Stimulated activated naive B cell treated with anti-CD40 and anti-IgM and Interleukin-4, amounts not matched to agents 10 μg/mL and 1 μg/mL and 100 μg/mL, for 72 hours (primary cell): ENCODE data around the gene RBP3.

Source experiments
- ATAC-seq, 2 donors: fragments of 150-1000 bp; cut with Tn5 transposase; replicated peaks; 2 replicates each; pipeline ENCODE4 v1.10.0; 2021; ENCODE audit warnings: moderate library complexity in 1 of 2
- DNase-seq: peaks from one replicate; pipeline ENCODE4 v3.0.0; 2021
- H3K27ac Mint-ChIP-seq: one replicate; pipeline ENCODE4 v1.8.0; 2022; ENCODE audit warnings: mild to moderate bottlenecking, mixed read lengths
- H3K27me3 Mint-ChIP-seq, 2 donors: one replicate each; pipeline ENCODE4 v1.8.0; 2022; ENCODE audit warnings: mixed read lengths in 2 of 2
- H3K36me3 Mint-ChIP-seq, 2 donors: one replicate each; pipeline ENCODE4 v1.8.0; 2022; ENCODE audit warnings: mixed read lengths in 2 of 2, mild to moderate bottlenecking in 1 of 2
- H3K4me1 Mint-ChIP-seq, 2 donors: one replicate each; pipeline ENCODE4 v1.8.0; 2022; ENCODE audit warnings: mixed read lengths in 2 of 2, mild to moderate bottlenecking in 1 of 2
- H3K4me3 Mint-ChIP-seq, 2 donors: one replicate each; pipeline ENCODE4 v1.8.0; 2022; ENCODE audit warnings: mild to moderate bottlenecking in 2 of 2, mixed read lengths in 2 of 2, moderate library complexity in 1 of 2
- H3K9me3 Mint-ChIP-seq, 2 donors: one replicate each; pipeline ENCODE4 v1.8.0; 2022; ENCODE audit warnings: mixed read lengths in 2 of 2, mild to moderate bottlenecking in 1 of 2

The RBP3 gene

DNA sequence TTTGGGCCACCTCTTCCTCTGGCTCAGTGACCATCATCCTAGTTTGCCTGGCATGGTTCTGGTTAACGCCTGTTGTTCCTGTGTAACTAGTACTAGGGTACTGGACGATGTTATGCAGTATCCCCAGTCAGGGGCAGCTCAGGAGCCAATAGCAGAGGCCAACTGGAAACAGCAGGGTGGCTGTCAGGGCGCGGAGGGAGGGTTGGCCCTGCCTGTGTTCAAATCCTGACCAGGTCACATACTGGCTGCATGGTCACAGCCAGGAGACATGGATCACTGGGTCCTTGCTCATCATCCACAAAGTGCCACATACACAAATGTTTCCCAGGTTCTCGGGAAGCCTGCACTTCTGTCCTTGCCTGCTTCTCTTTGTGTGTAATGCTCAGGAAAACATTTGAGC, 12.3 kb upstream of the RBP3 start:
- ATAC-seq: no peak
- Mint-ChIP-seq H3K27me3 (peaks cover 33 to 35% of the 10 kb centered on the region in 2 donors), H3K9me3 (no peaks in the 10 kb centered on the region), H3K27ac (no peak overlapping the region), H3K4me3 (no peak overlapping the region), H3K36me3 (no peaks in the 10 kb centered on the region), H3K4me1 (peaks cover 8% of the 10 kb centered on the region in 2 donors)
- no peak for DNase-seq

DNA sequence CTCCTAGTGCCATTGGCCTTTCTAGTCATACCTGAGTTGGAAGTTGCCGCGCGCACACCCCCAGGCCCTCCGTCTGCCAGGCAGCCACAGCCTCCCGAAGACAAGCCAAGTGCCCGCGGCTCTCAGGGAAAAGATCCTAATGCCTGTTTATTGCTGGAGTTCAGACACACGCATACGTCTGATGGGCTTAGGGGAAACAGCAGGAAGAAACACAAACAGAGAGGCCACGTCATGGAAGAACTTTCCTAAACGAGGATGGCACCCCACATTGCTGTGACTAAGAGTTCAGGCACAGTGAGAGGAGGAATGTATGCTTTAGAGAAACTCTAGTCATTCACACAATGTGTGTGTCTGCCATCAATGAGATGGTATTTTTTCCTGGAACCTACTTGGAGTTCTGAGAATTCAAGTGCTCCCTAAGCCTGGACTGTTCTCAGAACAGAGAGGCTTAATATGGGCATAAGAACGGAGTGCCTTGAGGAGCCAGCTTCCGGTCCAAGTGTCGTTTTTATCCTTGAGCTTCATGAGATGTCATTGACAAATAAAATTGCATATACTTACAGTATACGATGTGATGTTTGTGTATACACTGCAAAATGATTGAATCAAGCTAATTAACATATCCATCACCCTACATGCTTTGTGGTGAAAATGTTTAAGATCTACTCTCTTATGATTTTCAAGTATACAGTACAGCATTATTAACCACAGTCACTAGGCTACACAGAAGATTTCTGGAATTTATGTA, 11.6 kb upstream of the RBP3 start:
- Mint-ChIP-seq H3K36me3 (no peaks in the 10 kb centered on the region), H3K27ac (no peak overlapping the region), H3K4me3 (no peak overlapping the region), H3K4me1 (peaks cover 8% of the 10 kb centered on the region in 2 donors), H3K27me3 (peaks cover 33 to 35% of the 10 kb centered on the region in 2 donors), H3K9me3 (no peaks in the 10 kb centered on the region)
- DNase-seq (no peak), ATAC-seq (no peak)

GRCh38 chr10:47337310-47337709, 10.9 kb upstream of the RBP3 start:
- peaks cover 33 to 35% of the 10 kb centered on the region in 2 donors for H3K27me3 Mint-ChIP-seq
- H3K36me3 Mint-ChIP-seq: no peaks in the 10 kb centered on the region
- H3K4me1 Mint-ChIP-seq: peaks cover 8% of the 10 kb centered on the region in 2 donors
- H3K27ac Mint-ChIP-seq: no peak overlapping the region
- no peaks in the 10 kb centered on the region for H3K9me3 Mint-ChIP-seq
- no peak for ATAC-seq
- no peak for DNase-seq
- no peak overlapping the region for H3K4me3 Mint-ChIP-seq

- ATAC-seq (no peak), DNase-seq (no peak)
- H3K9me3 Mint-ChIP-seq: no peaks in the 10 kb centered on the region
- H3K27ac Mint-ChIP-seq: no peak overlapping the region
- H3K4me3 Mint-ChIP-seq: no peak overlapping the region
- peaks cover 8% of the 10 kb centered on the region in 2 donors for H3K4me1 Mint-ChIP-seq
- H3K36me3 Mint-ChIP-seq: no peaks in the 10 kb centered on the region
- peaks cover 30 to 35% of the 10 kb centered on the region in 2 donors for H3K27me3 Mint-ChIP-seq
Measured at GRCh38 chr10:47339186-47339735, 8.9 kb upstream of the RBP3 start.

- peak; percentile 16 to 21 for ATAC-seq
- no peak overlapping the region for H3K27ac Mint-ChIP-seq
Measured at GRCh38 chr10:47339759-47340607, 8.2 kb upstream of the RBP3 start.

DNA sequence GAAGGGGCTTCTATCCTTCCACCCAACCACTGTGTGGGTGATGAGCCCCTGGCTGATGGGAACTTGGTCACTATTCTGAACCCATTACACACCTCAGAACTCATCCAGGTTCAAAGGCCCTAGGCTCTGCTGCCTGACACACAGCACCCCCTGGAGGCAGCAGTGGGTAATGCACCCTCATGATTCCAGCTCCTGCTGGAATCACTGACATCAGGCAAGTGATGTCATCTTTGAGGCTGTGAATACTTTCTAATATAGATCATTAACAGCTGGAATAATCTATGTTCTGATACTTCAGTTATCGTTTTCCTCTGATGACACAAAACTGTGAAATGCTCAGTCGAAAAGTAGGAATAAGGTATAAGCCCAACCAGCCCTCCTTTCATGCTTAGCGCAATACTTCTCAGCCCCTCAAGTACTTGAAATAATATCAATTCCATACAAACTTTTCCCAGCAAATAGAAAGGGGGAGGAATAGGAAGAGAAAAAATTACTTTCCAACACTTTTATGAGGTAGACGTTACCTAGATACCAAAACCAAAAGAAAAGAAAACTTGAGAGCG, 7.5 kb upstream of the RBP3 start:
- ATAC-seq (peak; percentile 74 to 76), DNase-seq (peak; percentile 38)
- Mint-ChIP-seq H3K4me3 (no peak overlapping the region), H3K27ac (no peak overlapping the region), H3K9me3 (no peaks in the 10 kb centered on the region), H3K4me1 (peaks cover 8% of the 10 kb centered on the region in 2 donors), H3K36me3 (no peaks in the 10 kb centered on the region), H3K27me3 (peaks cover 27 to 29% of the 10 kb centered on the region in 2 donors)

More at GRCh38 chr10:47339759-47340607, 8.2 kb upstream of the RBP3 start:
- H3K27me3 Mint-ChIP-seq: peaks cover 27 to 29% of the 10 kb centered on the region in 2 donors
- peaks cover 8% of the 10 kb centered on the region in 2 donors for H3K4me1 Mint-ChIP-seq
- no peak for DNase-seq
- no peaks in the 10 kb centered on the region for H3K36me3 Mint-ChIP-seq
- H3K4me3 Mint-ChIP-seq: no peak overlapping the region
- no peaks in the 10 kb centered on the region for H3K9me3 Mint-ChIP-seq

DNA sequence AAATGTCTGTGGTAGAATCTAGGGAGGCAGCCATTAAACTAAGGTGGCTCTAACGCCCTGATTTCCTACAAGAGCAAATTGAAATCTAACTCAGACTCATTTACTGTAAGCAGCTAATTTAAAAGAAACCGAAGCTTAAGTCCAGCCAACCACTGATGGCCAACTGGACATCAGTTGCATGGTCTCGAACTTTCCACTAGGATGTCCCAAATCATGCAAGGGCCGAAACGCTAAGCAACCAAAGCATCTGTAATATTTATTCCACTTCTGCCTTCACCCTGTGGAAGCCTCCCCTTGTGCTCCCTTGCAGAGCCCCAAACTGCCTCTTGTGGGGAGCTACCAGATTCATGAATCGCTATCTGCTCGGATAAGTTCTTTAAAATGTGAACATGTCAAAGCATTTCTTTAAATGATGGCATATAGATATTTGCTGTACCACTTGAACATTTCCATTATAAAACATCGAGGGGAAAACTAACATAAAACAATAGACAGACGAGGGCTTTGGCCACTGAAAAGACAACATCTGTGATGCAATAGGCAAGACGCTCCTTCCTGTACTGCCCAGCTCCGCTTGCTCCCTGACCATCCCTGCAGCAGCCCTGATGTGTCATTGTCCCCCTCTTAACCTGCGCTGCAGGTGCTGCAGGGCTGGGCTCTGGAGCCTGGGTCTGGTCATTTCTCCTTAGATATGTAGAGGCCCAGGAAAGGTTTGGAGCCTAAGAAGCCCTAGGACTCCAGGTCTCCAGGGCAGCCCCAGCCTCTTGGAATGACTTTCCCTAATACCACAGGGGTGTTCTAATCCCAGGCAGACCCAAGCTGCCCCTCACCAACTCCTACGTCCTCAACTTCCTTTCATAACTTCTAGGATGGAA, 2.9 kb upstream of the RBP3 start:
- H3K36me3 Mint-ChIP-seq: no peaks in the 10 kb centered on the region
- no peak for ATAC-seq
- H3K4me1 Mint-ChIP-seq: peaks cover 3 to 4% of the 10 kb centered on the region in 2 donors
- no peaks in the 10 kb centered on the region for H3K9me3 Mint-ChIP-seq
- H3K4me3 Mint-ChIP-seq: no peak overlapping the region
- DNase-seq: no peak
- H3K27me3 Mint-ChIP-seq: peaks cover 7 to 8% of the 10 kb centered on the region in 2 donors
- H3K27ac Mint-ChIP-seq: no peak overlapping the region

- Mint-ChIP-seq H3K27ac (no peak overlapping the region), H3K9me3 (no peaks in the 10 kb centered on the region), H3K36me3 (no peaks in the 10 kb centered on the region), H3K27me3 (no peaks in the 10 kb centered on the region), H3K4me3 (no peak overlapping the region), H3K4me1 (no peaks in the 10 kb centered on the region)
- ATAC-seq (no peak), DNase-seq (no peak)
Measured at GRCh38 chr10:47346581-47347302, 1.4 kb upstream of the RBP3 start.

DNA sequence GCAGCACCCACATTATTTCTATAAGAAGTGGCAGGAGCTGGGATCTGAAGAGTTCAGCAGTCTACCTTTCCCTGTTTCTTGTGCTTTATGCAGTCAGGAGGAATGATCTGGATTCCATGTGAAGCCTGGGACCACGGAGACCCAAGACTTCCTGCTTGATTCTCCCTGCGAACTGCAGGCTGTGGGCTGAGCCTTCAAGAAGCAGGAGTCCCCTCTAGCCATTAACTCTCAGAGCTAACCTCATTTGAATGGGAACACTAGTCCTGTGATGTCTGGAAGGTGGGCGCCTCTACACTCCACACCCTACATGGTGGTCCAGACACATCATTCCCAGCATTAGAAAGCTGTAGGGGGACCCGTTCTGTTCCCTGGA, 874 bp upstream of the RBP3 start:
- Mint-ChIP-seq H3K27me3 (no peaks in the 10 kb centered on the region), H3K9me3 (no peaks in the 10 kb centered on the region), H3K36me3 (no peaks in the 10 kb centered on the region), H3K27ac (no peak overlapping the region), H3K4me1 (no peaks in the 10 kb centered on the region), H3K4me3 (no peak overlapping the region)
- ATAC-seq (no peak), DNase-seq (no peak)

- no peak for DNase-seq
- Mint-ChIP-seq H3K4me1 (no peaks in the 10 kb centered on the region), H3K4me3 (no peak overlapping the region), H3K27me3 (peaks cover 0 to 3% of the 10 kb centered on the region in 2 donors), H3K36me3 (no peaks in the 10 kb centered on the region), H3K9me3 (no peaks in the 10 kb centered on the region), H3K27ac (no peak overlapping the region)
- no peak for ATAC-seq
Measured at GRCh38 chr10:47348661-47349470, 703 bp downstream of the RBP3 start.

- Mint-ChIP-seq H3K9me3 (no peaks in the 10 kb centered on the region), H3K27me3 (peaks cover 0 to 3% of the 10 kb centered on the region in 2 donors), H3K36me3 (no peaks in the 10 kb centered on the region), H3K27ac (no peak overlapping the region), H3K4me3 (no peak overlapping the region), H3K4me1 (no peaks in the 10 kb centered on the region)
- DNase-seq (no peak), ATAC-seq (no peak)
Measured at GRCh38 chr10:47349516-47349915, 1.4 kb downstream of the RBP3 start.

DNA sequence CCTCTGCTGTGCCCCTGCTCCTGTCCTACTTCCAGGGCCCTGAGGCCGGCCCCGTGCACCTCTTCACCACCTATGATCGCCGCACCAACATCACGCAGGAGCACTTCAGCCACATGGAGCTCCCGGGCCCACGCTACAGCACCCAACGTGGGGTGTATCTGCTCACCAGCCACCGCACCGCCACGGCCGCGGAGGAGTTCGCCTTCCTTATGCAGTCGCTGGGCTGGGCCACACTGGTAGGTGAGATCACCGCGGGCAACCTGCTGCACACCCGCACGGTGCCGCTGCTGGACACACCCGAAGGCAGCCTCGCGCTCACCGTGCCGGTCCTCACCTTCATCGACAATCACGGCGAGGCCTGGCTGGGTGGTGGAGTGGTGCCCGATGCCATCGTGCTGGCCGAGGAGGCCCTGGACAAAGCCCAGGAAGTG, 1.8 kb downstream of the RBP3 start:
- ATAC-seq: no peak
- H3K27me3 Mint-ChIP-seq: peaks cover 0 to 3% of the 10 kb centered on the region in 2 donors
- H3K4me1 Mint-ChIP-seq: no peaks in the 10 kb centered on the region
- DNase-seq: no peak
- H3K4me3 Mint-ChIP-seq: no peak overlapping the region
- H3K9me3 Mint-ChIP-seq: no peaks in the 10 kb centered on the region
- no peaks in the 10 kb centered on the region for H3K36me3 Mint-ChIP-seq
- no peak overlapping the region for H3K27ac Mint-ChIP-seq
